ENCODE measurements around the gene PRLH.
A peak's percentile ranks its signal among the peaks of the same experiment; 100 is the strongest.

The PRLH gene

DNA sequence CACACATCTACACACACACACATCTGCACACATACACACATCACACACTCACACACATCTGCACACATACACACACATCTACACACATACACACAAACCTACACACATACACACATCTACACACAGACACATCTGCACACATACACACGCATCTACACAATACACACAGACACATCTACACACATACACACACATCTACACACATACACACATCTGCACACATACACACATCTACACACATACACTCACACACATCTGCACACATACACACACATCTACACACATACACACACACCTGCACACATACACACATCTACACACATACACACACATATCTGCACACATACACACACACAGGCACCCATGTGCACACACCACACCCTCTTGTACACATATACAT lies 400 bp upstream of the PRLH start:
- DNase-seq (ENCODE audit: low spot score): no peak

DNA sequence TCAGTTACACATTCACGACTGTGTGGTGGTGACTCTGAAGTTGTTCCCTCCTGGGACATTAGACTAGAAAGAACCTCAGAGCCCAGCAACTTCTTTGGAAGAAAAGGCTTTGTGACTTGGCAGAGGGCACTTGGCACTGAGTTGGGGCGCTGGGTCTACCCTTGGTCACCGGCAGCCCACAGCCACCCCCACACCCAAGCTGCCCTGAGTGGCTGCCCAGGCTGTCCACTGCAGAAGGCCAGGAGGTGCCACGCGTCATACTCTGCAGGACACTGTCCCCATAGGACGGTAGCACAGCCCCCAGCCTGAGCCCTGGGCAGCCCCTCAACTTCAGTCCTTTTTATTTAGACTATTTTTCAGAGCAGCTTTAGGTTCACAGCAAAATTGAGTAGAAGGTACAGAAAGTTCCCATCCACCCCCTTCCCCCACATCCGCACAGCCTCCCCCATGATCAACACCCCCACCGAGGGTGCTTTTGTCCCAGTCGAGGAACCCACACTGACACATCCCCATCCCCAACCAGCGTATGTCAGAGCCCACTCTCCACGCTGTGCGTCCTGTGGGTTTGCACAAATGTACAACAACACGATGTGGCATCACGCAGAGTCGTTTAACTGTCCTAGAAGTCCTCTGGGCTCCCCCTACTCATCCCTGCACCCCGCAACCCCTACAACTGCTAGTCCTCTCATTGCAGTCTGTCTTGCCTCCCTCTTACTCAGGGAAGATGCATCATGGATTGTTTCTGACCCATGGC lies 1.1 kb downstream of the PRLH start:
- no peak for DNase-seq (ENCODE audit: low spot score)

DNA sequence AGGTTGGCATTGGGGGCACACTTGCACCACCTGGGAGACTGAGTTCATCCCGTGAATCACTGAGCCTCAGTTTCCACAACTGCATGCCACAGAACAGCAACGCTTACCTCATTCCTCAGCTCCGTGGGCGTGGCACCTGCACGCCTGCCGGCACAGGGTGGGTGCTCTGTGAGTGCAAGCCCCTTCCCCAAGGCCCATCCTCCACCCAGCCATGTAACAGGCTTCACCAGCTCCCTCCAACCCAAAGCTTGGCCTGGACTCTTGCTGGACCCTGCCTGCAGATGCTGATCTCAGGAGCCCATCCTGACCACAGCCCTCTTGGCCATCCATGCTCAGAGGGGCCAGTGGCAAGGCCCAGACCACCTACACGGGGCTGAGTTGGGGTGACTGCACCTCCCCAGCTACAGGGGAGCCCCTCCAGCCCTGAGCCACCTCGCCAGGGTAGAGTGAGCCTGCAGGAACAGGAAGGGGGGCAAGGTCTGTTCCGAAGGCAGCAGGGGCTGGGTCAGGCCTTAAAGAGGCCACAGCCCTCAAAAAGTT lies 1.8 kb downstream of the PRLH start:
- DNase-seq (ENCODE audit: low spot score): no peak

DNA sequence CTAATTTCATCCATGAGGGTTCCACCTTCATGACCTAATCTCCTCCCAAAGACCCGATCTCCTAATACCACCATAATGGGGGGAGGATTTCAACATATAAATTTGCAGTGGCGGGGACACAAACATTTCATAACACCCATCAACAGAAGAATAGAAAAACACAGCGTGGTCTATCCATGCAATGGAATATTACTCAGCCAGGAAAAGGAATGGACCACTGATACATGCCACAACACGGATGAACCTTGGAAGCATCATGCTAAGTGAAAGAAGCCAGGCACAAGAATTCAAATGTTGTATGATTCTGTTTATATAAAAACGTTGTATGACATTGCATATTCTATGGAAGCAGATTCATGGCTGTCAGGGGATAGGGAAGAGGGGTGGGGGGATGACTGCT lies 2.7 kb downstream of the PRLH start:
- no peak for DNase-seq (ENCODE audit: low spot score)

DNA sequence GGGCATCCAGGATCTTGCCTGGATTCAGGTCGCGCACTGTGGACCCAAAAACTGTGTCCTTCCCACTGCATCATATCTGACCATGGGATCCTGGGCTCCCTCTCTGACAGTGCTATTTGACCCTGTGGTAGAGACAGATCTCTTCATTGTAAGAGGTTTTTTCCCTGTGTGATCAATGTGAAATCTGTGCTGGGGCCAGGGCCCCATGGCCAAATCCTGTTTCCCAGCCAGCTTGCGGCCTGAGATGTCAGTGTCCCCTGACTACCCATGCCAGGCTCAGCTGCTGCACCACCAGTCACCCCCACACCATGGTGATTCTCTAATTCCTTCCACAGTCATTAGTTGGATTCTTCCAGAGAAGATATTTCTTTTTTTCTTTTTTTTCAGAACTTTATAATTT lies 3.5 kb downstream of the PRLH start:
- no peak for DNase-seq (ENCODE audit: low spot score)

DNA sequence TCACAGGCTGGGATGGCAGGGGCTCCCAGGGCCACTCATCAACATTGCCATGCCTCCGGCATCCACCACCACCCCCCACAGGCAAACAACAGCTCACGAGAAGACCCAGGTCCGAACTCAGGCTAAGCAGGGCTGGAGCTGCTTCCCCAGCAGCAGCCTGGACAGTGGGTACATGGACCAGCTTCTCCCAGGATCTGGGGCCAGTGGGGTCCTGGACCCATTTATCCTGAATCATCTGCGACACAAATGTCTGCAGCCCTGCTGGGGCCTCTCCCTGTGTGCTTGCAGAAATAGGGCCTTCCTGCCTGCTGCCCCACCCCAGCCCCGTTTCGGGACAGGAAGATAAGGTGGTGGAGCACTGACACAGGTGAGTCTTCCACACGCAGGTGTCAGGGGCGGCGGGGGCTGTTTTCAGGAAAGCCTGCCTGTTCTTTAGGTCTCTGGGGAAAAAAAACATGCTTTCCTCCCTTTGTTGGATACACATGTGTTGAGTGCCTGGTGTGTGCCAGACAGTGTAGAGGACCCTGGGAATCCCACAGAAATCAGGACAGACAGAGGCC lies 4.5 kb downstream of the PRLH start:
- no peak for DNase-seq (ENCODE audit: low spot score)

DNA sequence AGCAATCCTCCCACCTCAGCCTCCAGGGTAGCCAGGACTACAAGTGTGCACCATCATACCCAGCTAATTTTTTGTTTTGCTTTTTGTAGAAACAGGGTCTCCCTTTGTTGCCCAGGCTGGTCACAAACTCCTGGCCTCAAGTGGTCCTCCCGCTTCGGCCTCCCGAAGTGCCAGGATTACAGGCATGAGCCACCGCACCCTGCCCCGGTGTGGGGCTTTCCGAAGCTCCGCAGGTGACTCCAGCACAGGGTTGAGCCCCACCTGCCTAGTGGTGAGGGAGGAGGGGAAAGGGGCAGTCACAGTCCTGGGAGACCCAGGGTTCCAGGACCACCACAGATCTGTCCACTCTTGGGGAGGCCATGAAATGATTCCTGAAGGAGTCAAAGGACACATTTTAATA lies 5.2 kb downstream of the PRLH start:
- no peak for DNase-seq (ENCODE audit: low spot score)

DNA sequence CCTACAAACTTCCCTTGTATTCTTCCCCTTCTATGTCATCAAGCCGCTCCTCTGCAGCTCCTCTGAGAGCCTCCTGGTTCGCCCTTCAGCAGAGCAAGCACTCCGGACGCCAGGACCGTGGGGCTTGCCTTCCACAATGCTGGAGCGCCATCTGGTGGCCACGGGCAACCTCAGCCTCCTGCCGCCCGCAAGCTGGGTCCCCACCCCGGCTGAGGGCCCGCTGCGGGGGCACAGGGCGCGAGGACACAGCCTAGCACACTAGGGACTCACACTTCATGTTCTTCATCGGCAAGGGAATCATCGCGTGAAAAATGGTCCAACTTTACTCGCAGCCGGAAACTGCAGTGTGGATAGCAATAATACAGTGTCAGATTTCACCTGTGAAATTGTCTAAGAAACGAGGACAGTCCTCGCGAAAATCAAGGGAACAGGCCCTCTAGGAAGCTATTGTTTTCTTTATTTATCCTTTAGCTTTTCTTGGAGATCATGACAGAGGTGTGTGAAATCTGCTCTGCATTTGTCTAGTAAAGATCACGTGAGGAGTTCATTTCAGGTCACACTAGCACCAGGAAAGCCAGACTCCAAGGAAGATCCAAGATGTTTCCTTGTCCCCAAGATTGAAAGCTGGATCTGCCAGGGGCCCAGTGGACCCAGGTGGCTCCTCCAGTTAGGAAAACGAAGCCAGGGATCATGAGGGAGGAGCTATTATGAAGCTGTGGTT lies 5.8 kb downstream of the PRLH start:
- DNase-seq (ENCODE audit: low spot score): peak; percentile 94

DNA sequence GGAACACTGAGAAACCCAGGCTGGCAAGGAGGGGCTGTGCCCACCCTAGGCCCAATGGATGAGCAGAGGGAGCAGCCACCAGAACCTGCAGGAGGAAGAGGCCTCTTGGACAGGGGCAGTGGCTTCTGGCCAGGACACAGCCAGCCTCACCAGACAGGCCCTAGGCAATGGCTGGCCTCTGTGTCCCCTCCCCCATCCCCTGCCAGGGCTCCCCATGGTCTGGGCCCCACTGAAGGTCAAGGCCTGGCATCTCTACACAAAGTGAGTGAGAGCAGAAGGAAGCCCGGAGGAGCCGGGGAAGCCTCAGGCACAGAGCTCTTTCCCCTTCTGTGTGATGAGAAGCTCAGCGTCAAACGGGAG lies 6.3 kb downstream of the PRLH start:
- no peak for DNase-seq (ENCODE audit: low spot score)

DNA sequence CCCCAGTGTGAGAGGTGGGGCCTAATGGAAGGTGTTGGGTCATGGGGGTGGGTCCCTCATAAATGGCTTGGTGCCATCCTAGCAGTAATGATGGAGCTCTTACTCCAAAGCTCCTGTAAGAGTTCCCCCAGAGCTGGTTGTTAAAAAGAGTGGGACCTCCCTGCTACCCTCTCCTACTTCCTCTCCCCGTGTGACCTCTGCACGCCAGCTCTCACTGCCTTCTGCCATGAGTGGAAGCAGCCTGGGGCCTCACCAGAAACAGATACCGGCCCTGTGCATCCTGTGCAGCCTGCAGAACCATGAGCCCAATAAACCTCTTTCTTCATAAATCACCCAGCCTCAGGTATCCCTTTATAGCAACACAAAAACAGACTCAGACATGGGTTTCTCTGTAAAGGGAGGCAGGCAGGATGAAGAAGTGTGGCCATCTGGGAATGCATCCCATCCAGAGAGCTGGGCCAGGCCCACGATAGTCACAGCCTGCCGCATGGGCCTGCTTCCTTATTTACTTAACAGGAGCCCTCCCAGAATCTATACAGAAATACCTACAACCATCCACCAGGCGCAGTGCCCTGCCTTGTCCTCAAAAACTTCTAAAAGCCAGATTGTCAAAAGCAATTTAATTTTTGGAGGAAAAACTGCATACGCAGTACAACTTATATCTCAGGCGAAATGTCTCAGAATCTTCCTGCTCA lies 7.5 kb downstream of the PRLH start:
- DNase-seq (ENCODE audit: low spot score): no peak

DNA sequence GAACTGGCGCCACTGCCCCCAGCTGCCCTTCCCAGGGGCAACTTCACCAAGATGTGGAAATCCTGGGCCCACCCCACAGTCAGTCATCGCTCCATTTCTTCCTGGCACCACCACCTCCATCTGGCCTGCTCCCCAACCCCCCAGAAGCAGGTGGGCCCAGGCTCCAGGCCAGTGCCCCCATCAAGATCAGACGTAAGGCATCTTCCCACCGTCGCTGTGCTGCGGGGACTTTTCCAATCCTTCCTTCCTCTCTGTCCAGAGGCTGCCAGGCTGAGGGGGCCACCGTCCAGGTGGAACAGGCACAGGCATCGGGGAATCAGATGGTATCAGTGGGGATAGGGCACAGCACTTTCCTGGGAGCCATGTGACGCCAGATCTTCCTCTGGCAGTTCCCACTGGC lies 8.1 kb downstream of the PRLH start:
- no peak for DNase-seq (ENCODE audit: low spot score)

DNA sequence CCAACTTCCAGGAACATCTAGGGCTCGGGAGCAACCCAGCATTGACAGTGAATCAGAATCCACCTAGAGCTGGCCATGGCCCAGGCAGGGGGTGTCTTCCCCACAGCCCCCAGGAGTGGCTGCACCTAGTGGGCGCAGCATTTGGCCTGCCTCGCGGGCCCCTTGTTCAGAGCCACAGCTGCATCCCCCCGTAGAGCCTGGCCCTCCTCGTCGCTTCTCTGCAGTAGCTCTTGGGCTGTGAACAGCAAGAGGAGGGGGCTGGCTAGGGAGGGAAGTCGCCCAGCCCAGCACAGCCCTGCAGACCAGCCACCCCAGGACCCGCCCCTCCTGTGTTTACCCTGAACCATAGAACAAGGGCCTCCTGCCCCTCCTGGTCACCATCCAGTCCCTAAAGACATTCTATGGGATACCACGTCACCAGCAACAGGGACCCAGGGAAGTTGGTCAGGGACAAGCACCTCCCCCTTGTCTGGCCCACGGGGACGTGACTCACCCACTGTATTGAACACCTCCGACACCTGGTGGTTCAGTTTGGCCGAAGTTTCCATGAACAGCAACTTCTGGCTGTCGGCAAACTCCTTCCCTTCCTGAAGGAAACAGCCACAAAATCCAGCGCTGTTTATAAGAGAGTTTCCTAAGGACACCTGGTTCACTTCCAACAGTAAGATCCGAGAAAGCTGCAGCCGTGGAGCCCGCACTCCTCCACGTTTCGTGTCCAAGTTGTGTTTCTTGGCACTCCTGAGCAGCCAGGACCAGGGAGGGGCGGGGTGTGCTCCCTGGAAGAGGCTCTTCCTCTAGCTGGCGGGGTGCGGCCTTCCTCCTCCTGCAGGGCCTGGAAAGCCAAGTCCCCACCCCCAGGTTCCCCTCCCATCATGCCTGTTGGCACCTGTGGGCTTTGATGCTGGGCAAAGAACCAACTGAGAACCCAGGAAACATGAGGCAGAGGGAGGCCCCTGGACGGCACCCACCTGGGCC lies 8.8 kb downstream of the PRLH start:
- no peak for DNase-seq (ENCODE audit: low spot score)

DNA sequence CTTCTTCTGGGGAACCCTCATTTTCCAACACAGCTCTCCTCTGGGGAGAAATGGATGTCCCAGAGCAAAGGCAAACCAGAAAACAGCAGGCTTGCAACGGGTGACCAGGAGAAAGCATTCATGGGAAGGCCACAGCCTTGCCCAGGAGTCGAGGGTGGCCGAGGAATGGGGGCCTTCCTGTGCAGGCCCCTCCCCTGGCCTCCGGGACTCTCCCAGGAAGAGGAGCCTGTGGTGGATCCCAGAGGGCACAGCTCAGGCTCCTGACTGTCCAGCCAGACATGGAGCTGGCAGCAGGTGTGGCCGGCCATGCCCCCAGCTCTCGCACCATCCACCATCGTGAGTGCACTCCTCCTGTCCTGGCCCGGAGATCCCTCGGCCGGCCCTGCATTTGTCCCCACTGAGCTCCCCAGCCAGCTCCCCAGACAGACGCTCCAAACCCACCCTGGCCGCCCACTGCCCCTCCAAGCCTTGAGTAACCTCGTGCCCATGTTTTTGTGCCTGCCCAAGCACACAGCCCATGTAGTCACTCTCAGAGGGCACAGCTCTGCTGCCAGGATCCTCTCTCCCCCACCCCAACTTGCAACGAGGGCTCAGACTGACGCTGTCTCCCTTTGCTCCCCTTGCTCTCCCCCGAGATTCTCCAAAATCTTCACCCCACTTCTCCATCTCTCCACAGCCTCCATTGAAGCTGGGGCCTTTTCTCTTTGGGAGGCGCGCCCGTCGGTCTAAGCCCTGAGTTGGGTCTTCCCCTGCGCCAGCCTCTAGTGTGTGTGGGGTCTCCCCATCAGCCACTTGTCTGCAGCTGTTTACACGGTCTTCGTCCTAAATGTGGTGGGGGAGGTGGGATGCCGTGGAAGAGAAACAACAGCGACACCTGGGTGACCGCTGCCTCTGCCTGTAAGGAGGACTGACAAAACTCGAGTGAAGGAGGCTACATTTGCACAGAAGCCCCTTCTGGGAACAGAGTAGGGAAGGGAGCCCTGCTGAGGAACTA lies 9.8 kb downstream of the PRLH start:
- no peak for DNase-seq (ENCODE audit: low spot score)

DNA sequence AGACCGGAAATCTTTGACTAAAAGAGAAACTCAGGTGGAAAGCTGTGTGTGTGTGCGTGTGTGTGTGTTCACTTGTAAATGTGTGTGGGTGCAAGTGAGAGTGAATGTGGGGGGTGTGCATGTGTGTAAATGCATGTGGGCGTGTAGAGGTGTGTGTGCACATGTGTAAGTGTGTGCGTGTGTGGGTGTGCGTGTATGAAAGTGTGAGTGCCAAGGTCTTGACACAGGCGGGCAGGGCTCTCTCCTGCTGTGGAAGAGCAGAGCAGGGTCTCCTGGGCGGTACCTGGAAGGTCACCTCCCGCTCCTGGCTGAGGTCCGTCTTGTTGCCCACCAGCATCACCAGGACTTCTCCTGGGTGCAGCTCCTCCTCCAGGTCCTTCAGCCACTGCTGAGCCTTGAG lies 10.6 kb downstream of the PRLH start:
- no peak for DNase-seq (ENCODE audit: low spot score)

DNA sequence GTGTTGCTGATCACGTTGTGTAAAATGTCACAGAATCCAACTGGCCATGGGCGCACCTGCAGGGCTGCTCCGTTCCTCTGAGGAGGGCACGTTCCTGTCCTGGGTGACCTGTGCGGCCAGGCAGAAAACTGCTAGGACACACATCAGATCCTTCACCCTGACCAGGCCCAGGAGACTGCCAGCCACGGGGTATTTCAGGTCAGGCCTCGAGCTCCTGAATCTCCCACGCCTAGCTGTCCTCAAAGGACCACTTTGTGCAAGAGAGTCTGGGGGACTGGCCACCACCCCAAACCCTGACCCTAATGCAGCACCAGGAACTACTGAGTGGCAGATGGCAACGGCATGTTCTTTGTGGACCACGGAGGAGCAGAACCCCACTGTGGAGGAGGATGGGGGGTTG lies 11.1 kb downstream of the PRLH start:
- no peak for DNase-seq (ENCODE audit: low spot score)

DNA sequence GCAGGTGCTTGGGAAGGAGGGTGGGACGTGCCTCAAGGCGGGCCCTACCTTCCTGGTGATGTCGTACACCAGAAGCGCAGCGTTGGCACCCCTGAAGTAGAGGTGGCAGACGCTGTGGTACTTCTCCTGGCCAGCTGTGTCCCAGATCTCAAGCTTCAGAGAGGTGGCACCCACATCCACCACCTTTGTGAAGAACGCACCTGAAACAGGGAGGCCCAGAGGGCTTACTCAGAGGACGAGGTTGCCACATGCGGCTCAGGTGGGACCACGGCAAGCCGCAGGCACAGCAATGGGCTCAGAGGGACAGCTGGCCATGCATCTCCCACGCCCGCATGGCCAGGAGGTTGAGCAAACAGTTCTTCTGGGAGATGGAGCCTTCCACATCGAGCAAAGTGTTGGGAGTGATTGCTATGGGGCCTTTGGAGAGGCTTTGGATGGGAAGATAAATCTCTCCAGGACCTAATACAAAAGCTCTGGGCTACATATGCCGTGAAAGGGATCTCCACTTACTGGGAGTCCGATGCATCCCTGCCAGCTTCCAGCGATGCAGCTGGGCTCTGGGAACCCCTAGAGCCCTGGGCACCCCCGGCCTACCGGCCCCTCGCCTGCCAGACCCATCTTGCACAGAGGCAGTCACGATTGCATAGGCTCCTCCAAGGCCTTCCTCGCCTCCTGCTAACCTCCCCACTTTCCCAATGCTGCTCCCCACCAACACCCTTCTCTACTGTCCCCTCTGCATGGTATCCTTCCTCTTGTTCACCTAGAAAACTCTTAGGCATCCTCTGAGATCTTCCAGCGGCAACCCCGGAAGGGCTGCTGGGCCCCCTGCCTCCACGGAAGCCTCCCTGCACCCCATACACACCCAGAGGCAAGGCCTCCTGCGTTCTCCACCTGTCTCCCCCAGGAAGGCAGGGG lies 11.8 kb downstream of the PRLH start:
- DNase-seq (ENCODE audit: low spot score): no peak

DNA sequence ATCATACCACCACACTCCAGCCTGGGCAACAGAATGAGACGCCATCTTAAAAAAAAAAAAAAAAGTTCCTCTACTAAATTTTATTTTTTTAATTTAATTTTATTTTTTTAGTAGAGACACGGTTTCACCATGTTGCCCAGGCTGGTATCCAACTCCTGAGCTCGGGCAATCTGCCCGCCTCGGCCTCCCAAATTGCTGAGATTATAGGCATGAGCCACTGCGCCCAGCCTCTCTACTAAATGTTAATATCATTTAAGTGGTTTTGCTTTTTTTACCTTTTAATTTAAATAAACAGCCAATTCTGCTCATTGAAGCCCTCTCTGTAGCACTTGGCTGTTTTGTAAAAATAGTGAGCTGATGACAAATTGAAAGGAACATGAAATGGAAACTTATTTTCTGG lies 15.0 kb downstream of the PRLH start:
- DNase-seq (ENCODE audit: low spot score): no peak

DNA sequence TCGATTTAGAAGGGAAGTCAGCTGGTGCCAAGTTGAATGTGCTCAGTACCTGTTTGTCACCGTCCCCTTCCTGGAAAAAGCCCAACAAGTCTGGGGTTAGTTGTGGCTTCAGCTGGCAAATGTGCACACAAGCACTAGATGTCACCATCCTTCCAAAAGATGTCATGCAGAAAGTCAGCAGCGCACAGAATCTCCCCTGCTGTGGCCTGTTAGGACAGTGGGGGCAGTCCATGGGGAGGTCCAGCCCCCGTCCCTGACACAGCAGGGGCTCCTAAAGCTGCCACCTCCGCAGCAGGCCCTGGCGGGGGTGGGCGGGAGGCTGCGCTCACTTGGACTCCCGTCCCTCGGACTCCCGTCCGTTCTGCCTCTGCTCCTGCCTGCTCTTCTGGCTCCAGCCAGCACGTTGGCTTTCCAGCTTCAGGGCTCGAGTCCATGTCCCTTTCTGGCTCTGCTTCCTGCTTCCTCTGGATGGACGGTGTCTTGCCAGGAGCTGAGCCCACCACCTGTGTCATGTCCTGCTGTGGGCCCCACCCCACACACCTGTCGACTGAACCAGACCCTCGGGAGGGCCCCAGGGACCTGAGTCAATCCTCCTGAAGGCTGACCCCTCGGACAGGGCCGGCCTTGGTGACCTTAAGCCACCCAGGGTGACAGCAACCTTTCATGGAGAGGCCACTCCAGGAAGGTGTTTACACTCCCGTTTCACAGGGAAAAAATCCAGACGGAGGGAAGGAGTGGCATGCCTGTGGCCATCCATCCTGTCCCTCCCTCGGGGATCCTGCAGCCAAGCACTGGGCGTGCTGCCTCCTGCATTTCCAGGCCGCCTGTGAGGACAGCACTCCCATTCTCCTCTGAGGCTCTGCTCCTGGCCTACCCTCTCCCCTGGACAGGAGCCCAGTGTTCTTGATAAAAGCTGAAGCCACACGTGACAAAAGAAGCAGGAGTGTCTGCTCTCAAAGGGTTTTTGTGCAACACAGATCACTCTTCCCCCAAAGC lies 15.7 kb downstream of the PRLH start:
- peak; percentile 95 for DNase-seq (ENCODE audit: low spot score)

Measured in COLO829 (cell line).